ENCODE results near the gene OR51B4. TPM values are rescaled to one million over a fixed set of nuclear protein-coding genes. Genes with fewer than 3 reads are reported as not detected.

Gene OR51B4
- polyA plus RNA-seq, 4 donors, result 0.12 to 0.24 TPM; not detected in 2

Other genes starting within 250 kb of the OR51B4 start
- not detected for gene OR52E2, start 242.3 kb downstream of the OR51B4 start, polyA plus RNA-seq (ENCODE audit: insufficient read length in 4 of 4)
- gene OR52E1, start 232.4 kb downstream of the OR51B4 start, polyA plus RNA-seq (ENCODE audit: insufficient read length in 4 of 4), result not detected
- gene OR52A5, start 163.6 kb downstream of the OR51B4 start, polyA plus RNA-seq (ENCODE audit: insufficient read length in 4 of 4), result not detected
- under 1 TPM in 2 of 4 donors, not detected in 2; 0.03 TPM for gene OR52A1, start 147.2 kb downstream of the OR51B4 start, polyA plus RNA-seq (ENCODE audit: insufficient read length in 4 of 4)
- gene OR51V1, start 101.3 kb downstream of the OR51B4 start, polyA plus RNA-seq (ENCODE audit: insufficient read length in 4 of 4), result not detected
- gene HBB, start 74.9 kb downstream of the OR51B4 start, polyA plus RNA-seq (ENCODE audit: insufficient read length in 4 of 4), result 100 to 1,000 TPM; 127 to 236 (median 129) TPM
- 1 to 10 TPM; 1.3 to 3.2 (median 1.8) TPM for gene HBD, start 67.5 kb downstream of the OR51B4 start, polyA plus RNA-seq (ENCODE audit: insufficient read length in 4 of 4)
- gene HBG1, start 52.1 kb downstream of the OR51B4 start, polyA plus RNA-seq (ENCODE audit: insufficient read length in 4 of 4), result 10 to 100 TPM in 1 of 4 donors, 1 to 10 TPM in 3; 2.5 to 13.0 (median 4.6) TPM
- gene HBG2, start 47.2 kb downstream of the OR51B4 start, polyA plus RNA-seq (ENCODE audit: insufficient read length in 4 of 4), result 1,000 to 10,000 TPM; 1,916 to 2,998 (median 2,577) TPM
- gene HBE1, start 32.0 kb downstream of the OR51B4 start, polyA plus RNA-seq (ENCODE audit: insufficient read length in 4 of 4), result 10 to 100 TPM in 1 of 4 donors, 1 to 10 TPM in 3; 6.6 to 11.6 (median 7.4) TPM
- gene OR51B2, start 22.4 kb upstream of the OR51B4 start, polyA plus RNA-seq (ENCODE audit: insufficient read length in 4 of 4), result not detected
- under 1 TPM; 0.35 to 0.69 (median 0.60) TPM for gene OR51B5, start 41.6 kb upstream of the OR51B4 start, polyA plus RNA-seq (ENCODE audit: insufficient read length in 4 of 4)
- gene OR51B6, start 49.6 kb upstream of the OR51B4 start, polyA plus RNA-seq (ENCODE audit: insufficient read length in 4 of 4), result not detected
- under 1 TPM in 1 of 4 donors, not detected in 3; 0.04 TPM for gene OR51M1, start 81.9 kb upstream of the OR51B4 start, polyA plus RNA-seq (ENCODE audit: insufficient read length in 4 of 4)
- gene OR51Q1, start 120.2 kb upstream of the OR51B4 start, polyA plus RNA-seq (ENCODE audit: insufficient read length in 4 of 4), result under 1 TPM in 1 of 4 donors, not detected in 3; 0.06 TPM
- gene OR51I1, start 139.6 kb upstream of the OR51B4 start, polyA plus RNA-seq (ENCODE audit: insufficient read length in 4 of 4), result not detected
- not detected for gene OR51I2, start 147.4 kb upstream of the OR51B4 start, polyA plus RNA-seq (ENCODE audit: insufficient read length in 4 of 4)
- gene OR52D1, start 186.7 kb upstream of the OR51B4 start, polyA plus RNA-seq (ENCODE audit: insufficient read length in 4 of 4), result not detected
- gene UBQLN3, start 208.0 kb upstream of the OR51B4 start, polyA plus RNA-seq (ENCODE audit: insufficient read length in 4 of 4), result not detected
- gene UBQLNL, start 214.8 kb upstream of the OR51B4 start, polyA plus RNA-seq (ENCODE audit: insufficient read length in 4 of 4), result under 1 TPM; 0.34 to 0.91 (median 0.50) TPM
- not detected for gene OR52H1, start 246.6 kb upstream of the OR51B4 start, polyA plus RNA-seq (ENCODE audit: insufficient read length in 4 of 4)